ENCODE data around the gene HMGCS1.

HMGCS1 gene

GRCh38 chr5:43352915-43353314, 39.7 kb upstream of the HMGCS1 start:
- no peak for TF ChIP-seq ZFX (IDR thresholded peaks at IDR 0.05; ENCODE audit: borderline replicate concordance)
- no peak for TF ChIP-seq CTCF (IDR thresholded peaks at IDR 0.05)

GRCh38 chr5:43352131-43352530, 38.9 kb upstream of the HMGCS1 start:
- TF ChIP-seq CTCF (IDR thresholded peaks at IDR 0.05), result no peak
- H3K27ac ChIP-seq, result no peak overlapping the region

More at GRCh38 chr5:43352915-43353314, 39.7 kb upstream of the HMGCS1 start:
- H3K27ac ChIP-seq, result no peak overlapping the region

DNA sequence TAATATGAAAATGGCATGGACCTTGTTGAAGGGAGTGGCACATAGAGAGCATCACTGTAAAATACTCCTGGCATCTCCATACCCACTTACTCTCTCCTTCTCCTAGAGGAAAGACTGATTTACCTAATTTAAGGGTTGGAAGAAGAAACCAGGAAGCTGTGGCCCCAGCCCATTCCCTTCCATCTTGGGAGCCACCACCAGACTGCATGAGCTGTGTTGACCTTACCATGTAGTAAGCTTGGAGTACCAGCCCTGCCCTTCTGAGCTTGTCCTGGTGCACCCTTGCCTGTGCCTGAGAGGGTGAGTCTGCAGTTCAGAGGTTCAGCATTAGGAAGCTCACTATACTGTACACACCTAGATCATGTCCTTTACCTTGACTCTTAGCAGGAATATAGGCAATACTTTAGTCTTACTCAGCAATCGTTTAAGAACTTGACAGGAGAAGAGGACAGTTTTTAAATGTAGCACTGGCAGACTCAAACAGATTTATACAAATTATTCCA, 35.7 kb upstream of the HMGCS1 start:
- TF ChIP-seq CTCF (IDR thresholded peaks at IDR 0.05), result no peak
- no peak for TF ChIP-seq ZFX (IDR thresholded peaks at IDR 0.05; ENCODE audit: borderline replicate concordance)
- no peak overlapping the region for H3K27ac ChIP-seq

DNA sequence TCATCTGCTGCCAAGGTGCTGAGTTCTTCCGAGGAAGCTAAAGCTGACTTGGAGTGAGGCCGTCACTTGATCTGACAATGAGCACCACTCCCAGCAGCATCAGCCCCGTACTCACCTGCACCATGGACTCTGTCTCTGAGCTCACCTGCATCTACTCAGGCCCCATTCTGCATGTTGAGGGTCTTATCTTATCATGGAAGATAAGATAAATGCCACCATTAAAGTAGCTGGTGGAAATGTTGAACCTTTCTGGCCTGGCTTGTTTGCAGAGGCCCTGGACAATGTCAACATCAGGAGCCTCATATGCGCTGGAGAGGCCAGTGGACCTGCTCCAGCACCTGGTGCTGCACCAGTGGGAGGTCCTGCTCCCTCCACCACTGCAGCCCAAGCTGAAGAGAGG, 35.0 kb upstream of the HMGCS1 start:
- H3K27ac ChIP-seq, result no peak overlapping the region
- TF ChIP-seq ZFX (IDR thresholded peaks at IDR 0.05; ENCODE audit: borderline replicate concordance), result no peak
- TF ChIP-seq CTCF (IDR thresholded peaks at IDR 0.05), result no peak

DNA sequence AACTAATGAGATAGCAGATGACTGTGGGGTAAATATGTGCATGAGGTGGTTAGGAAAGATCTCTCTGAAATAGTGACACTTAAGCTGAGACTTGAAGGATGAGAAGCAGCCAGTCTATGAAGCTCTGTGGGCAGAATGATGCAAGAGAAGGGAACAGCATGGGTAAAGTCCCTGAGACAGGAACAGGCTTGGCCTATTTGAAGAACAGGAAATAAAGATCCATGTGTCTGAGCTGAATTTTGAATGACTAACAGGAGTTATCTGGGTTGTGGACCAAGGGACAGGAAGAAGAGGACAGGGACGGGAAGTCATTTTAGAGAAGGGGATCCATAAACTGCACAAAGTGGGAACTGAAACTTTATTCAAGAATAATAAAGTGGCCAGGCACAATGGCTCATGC, 25.6 kb upstream of the HMGCS1 start:
- no peak overlapping the region for H3K27ac ChIP-seq
- TF ChIP-seq CTCF (IDR thresholded peaks at IDR 0.05) (no peak), ZFX (IDR thresholded peaks at IDR 0.05; ENCODE audit: borderline replicate concordance) (no peak)

DNA sequence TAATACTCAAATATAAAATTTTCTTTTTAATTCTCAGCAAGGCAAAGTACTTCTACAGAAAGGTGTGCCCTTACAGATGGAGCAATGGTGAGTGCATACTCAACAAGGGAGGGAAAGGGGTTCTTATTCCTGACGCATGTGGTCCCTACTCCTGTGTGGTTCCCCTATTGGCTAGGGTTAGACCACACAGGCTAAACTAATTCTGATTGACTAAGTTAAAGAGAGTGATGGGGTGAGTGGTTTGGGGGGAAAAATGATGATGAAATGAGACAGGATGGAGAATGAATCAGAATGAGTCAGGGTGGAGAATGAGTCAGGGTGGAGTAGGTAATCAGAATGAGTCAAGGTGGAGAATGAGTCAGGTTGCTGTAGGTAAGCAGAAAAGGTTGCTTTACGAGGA, 22.9 kb upstream of the HMGCS1 start:
- H3K27ac ChIP-seq, result no peak overlapping the region
- TF ChIP-seq ZFX (IDR thresholded peaks at IDR 0.05; ENCODE audit: borderline replicate concordance) (no peak), CTCF (IDR thresholded peaks at IDR 0.05) (no peak)

DNA sequence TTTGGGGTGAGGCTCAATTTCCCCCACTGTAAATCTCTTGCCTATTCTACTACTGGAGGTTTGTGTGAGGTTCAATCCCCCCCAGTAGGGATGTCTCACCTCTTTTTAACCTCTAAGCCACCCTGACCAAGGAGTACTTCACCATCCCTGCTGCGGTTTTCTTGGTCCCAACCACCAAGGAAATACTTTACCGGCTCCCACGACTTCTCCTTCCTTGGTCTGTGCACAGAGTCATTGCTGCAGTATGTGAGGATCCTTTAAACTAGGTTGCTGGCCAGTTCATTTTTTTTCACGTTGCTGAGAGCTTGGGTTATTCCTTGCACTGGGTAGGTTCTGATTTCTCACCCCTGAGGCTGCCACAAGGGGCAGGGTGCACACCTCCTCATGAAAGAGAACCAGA, 22.5 kb upstream of the HMGCS1 start:
- no peak for TF ChIP-seq CTCF (IDR thresholded peaks at IDR 0.05)
- no peak for TF ChIP-seq ZFX (IDR thresholded peaks at IDR 0.05; ENCODE audit: borderline replicate concordance)
- no peak overlapping the region for H3K27ac ChIP-seq

Data from 22Rv1 (cell line).